NCI-H2171 (cell line): ENCODE data around the gene SCN4A.
"Not testable (repeated sequence)": the region's sequence is repeated elsewhere in the genome, so short reads cannot be mapped to it uniquely, and the experiment has no call there.

ENCODE experiments used
- DNase-seq: peaks from one replicate; lab custom pipeline; 2025; lab: John Stamatoyannopoulos, UW

SCN4A gene

DNA sequence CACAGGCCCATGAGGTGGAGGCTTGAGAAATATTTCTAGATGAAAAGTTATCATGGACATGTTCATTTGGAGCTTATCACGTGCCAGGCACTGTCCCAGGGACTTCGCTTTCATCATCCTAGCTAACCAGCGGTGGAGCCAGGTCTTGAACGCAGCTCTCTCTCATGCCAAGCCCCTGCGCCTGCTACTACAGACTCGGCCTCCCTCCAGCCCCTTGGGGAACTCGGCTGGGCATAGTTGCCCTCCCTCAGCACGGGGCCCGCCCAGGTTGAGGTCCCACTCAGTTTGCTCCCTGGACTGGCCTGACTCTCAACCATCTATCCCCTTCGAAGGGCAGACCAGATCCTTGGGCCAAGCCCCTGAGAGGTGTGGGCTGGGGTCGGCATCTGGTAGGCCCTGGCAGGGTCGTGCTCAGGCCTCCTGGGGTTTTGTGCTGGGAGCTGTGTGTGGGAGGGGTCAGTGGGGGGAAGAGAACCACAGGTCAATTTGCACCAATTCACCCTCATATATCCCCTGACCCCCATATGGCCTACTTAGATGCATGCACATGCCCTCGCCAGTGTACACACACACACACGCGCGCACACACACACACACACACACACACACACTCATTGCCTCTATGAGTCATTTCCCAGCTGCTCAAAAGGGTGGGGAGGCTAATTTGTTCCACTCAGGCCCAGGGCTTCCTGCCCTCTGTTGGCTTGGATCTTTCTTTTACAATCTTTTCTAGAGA lies 12.1 kb upstream of the SCN4A start:
- no peak for DNase-seq

DNA sequence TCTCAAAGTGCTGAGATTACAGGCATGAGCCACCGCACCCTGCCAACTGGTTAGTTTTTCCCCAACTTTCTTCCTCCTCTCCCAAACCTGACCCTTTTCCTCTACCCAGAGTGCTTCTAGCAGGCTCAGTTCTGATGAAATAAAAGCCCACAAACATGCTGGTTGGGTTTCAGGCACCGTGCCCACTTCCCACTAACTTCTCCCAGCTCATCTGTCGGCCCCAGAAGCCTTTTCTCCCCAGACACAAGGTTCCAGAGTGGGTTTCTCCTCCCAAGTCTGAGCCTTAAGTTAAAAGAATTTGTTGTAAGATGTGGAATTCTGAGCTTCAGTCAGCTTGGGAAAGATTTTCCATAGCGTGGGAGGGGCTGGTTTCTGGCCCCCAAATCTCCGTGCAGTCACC lies 11.5 kb upstream of the SCN4A start:
- no peak for DNase-seq

DNA sequence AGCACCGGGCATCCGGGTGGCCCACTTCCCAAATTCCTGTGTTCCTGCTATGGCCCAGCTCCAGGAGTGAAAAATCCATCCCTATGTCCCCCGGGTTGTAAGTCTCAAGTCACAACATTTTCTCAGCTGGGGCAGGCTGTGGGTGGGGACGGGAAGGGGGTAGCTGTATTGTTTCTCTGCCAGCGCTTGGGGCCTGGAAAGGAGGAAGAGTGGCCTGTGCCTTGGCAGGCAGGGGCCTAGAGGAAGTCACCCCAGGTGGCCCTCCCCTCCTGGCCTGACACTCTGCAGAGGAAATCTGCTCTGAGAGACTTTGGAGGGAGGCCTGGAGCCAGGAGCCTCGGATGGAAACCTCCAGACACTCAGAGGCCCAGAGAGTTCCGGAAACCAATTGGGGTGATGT lies 10.6 kb upstream of the SCN4A start:
- no peak for DNase-seq

DNA sequence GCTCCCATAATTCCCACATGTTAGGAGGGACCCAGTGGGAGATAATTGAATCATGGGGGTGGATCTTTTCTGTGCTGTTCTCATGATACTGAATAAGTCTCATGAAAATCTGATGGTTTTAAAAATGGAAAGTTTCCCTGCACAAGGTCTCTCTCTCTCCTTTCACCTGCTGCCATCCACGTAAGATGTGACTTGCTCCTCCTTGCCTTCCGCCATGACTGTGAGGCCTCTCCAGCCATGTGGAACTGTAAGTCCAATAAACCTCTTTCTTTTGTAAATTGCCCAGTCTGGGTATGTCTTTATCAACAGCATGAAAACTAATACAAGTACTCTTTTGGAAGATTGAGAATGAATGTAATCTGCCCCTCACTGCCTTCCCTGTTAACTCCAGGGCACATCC lies 9.9 kb upstream of the SCN4A start:
- DNase-seq: not testable (repeated sequence)

DNA sequence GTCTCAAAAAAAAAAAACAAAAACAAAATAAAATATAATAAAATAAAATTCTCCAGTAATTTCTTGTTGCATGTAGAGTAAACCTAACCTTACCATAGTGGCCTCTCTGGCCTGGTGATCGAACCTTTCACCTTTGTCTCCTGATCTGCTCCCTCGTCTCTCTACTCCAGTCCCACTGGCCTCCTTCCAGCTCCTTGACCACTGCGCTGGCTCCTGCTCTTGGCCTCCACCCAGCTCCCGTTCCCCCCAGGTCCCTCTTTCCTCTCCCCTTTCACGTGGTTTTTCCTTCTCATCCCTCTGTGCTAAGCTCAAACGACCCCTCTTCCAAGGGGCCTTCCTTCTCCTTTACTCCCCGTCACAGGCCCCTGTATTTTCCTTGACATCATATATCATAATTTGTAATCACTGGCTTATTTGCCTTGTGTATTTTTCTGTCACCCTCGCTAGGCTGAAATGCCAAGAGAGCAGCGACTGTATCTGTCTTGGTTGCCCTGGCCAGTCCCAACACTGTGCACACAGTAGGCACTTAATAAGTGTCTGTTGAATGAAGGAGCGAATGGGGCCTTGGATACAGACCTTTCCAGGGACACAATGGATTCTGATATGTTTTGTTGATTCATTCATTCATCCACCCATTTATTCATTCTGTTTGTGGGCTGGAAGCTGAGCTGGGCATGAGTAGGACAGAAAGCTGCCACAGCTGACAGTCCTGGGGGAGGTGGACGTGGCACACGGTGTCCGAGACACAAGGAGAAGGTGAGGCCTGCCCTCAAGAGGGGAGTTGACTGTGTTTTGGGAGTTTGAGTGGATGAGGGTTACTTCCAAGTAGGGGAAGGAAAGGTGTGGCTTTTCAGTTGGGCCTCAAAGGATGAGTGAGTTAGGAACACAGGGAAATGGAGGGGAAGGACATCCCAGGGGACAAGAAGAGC lies 5.8 kb upstream of the SCN4A start:
- DNase-seq: no peak

DNA sequence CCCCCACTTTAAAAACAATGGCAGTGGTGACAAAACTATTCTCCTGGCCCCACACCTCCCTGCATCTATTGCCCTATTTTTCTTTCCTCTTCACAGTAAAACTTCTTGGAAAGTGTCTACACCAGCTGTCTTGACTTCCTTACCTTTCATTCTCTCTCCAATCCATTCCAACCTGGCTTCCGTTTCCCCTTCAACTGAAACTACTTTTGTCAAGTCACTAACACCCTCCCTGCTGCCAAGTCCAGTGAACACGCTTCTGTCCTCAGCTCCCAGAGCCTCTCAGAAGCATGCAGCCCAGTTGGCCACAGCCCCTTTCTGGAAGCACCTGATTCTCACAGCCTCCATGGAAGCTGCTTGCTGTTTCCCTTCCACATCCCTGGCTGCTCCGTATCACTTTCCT lies 4.0 kb upstream of the SCN4A start:
- DNase-seq: no peak

DNA sequence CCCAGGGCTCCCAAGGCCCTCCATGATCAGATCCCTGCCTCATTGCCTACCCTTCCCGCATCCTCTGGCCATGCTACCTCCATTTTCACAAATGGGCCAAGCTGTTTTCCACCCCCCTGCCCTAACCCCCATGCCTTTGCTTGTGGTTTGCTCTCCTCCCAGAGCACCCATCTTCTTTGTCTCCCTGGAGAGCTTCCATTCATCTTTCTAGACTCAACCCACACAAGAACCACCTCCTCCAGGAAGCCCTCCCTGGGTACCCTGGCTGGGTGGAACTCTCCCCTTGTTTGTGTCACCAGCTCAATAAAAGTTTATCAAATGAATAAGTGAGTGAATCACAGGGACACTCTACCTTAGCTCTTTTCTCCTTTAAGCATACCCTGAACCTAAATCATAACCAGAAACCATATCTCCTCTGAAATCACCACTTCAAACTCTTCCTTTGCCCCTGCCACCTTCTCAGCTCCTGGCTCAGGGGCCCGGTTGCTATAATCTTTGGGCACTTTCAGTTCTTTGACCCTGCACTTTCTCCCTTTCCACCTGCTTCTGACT lies 2.9 kb upstream of the SCN4A start:
- DNase-seq: no peak

DNA sequence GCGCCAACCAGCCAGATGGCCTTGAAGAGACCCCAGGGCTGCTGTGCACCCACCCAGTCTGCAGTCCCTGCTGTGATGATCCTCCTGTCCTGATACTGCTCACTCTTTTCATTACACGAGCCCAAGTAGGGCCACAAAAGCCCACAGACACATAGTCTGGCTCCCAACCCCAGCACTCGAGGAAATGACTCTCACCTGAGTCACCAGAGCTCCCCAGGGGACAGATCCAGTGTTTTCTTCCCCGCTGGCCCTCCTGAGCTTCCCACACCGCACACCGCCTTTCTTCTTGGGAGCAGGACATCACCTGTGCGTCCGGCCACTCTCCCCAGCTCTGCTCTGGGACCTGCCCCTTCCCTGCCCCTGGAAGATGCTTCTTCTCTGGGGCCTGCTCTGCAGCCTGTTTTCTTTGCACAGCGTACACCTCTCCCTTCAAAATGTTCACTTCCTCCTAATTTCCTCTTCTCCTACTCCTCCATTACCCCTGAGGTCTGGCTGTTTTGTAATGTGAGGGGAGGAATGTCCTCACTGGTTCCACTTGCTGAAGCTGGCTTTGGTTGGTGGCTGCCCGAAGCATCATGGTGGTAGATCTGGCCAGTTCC lies 2.0 kb upstream of the SCN4A start:
- no peak for DNase-seq

DNA sequence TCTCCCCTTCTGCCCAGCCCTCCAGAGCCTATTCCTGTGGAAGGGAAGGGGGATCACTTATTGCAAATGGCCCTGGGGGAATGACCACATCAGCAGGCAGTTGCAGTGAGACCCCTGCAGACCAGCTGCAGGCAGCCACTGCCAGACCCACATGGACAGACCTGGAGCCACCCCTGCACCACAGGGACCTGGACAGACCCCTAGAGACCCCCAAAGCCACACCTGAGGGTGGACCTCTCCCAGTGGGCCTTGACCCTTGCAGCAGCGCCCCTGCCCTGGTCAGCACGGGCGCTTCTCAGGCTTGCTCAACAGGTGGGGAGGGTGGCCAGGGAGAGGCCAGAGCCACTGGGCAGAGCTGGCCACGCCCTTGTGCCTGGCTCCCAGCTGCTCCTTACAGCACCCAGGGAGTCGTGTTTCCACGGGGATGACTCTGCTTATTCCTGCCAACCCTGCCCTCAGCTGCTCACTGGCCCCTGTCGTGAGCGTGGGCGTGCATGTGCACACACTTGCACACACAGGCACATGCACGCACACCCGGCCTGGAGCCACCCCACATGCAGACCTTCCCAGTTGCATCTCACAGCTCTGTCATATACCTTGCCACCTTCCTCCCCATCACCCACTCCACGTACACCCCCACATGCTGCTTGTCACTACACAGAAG lies 1.3 kb upstream of the SCN4A start:
- no peak for DNase-seq

DNA sequence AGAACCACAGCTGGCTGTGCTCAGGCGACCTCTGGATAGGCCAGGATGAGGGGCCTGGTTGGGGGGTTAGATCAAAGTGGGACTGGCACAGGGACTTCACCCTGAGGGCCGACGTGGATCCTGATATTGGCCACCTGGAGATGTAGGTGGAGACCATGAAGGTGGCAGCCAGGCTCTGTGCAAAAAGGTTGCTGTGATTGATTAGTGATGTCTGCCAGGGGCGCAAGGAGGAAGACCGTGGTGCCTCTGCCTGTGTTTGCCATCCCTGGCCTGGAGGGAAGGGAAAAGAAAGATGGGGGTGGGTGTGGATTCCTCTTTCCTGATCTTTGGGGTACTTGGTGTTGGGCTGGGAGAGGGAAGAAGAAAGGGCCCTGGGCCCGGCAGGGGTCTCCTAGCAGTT lies 529 bp upstream of the SCN4A start:
- no peak for DNase-seq

DNA sequence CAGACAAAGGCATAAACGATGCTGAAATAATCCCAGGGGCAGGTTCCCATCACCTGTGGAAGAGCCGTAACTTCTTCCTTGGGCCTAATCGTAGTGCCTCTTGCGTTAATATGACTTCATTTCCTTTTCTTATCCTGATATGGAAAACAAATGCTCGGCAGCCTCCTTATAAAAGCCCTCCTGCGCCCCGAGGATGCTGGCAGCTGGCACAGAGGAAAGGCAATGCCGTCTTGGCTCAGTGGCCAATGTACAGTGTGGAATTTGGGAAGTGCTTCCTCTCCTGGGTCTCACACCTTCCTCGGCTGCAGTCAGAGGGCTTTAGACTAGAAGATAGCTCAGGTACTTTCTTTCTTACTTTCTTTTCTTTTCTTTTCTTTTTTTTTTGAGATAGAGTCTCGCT lies 3.4 kb downstream of the SCN4A start:
- no peak for DNase-seq

DNA sequence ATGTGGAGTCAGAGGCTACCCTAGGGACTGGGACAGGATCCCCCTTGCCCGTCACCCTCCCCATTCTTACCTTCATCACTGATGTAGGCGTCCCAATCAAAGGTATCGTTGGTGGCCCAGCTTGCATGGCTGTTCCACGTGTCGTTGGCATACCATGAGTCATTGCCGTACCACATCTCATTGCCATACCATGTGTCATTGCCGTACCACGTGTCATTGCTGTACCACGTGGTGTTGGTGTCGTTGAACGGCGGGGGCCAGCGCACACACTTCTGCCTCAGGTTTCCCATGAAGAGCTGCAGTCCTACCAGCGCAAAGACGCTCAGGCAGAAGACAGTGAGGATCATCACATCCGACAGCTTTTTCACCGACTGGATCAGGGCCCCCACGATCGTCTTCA lies 4.8 kb downstream of the SCN4A start:
- no peak for DNase-seq

DNA sequence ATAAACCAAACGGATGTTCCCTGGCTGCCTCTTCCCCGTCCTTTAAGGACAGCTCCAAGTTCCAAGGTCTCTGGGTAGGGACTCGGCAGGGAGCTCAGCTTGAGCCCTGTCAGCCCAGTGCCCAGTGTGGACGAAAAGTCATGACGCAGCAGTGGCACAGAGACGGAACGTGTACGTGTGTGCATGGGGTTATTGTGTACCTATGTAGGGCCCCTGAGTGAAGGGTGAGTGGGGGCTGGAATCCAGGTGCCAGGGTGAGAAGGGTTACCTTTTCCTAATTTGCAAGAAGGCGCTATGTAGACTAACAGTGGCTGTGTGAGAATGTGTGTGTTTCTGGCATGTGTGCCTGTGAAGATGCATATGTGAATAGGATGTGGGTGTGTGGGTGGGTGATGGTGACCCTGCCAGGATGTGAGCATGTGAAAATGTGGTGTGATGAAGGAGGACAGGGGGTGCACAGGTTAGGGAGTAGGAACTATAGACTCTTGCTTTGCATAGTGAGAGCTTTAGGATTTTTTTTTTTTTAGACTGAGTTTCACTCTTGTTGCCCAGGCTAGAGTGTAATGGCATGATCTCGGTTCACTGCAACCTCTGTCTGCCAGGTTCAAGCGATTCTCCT lies 6.0 kb downstream of the SCN4A start:
- DNase-seq: no peak

DNA sequence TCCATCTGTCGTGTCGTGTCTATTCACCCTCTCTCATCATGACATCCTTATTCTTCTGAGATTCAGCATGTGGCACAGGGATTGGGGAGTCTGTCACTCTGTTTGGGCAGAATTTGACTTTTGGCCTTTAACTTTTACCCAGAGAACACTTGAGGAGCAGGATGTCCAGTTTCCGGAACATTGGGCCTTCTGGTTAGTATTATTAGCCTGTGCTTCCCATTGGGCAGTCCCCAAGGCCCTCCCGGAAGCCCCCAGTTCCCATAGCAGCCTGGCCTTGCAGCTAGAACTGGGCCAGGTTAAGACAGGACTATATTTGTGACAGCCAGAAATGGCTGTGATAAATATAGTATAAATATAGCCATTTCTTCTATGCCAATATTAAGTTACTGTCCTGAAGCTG lies 9.6 kb downstream of the SCN4A start:
- DNase-seq: no peak

DNA sequence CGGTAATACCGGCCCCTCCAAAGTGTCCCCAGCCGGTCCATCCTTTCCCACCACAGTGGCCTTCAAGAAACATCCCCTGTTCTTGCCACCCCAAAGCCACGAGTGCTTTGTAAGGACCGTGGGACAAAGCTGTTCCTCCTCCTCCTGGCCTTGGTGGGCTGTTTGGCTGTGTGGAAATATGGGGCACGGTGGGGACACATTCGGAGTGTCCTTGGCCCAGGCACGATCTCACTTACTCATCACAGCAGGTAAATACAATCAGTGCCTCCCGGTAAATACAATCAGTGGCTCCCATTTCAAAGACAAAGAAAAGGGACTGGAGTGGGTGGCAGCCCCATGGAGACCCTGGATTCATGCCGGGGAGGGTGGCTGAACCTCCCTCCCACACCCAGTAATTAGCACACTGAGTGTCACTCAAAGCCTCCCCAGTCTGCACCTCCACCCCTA lies 10.4 kb downstream of the SCN4A start:
- no peak for DNase-seq

DNA sequence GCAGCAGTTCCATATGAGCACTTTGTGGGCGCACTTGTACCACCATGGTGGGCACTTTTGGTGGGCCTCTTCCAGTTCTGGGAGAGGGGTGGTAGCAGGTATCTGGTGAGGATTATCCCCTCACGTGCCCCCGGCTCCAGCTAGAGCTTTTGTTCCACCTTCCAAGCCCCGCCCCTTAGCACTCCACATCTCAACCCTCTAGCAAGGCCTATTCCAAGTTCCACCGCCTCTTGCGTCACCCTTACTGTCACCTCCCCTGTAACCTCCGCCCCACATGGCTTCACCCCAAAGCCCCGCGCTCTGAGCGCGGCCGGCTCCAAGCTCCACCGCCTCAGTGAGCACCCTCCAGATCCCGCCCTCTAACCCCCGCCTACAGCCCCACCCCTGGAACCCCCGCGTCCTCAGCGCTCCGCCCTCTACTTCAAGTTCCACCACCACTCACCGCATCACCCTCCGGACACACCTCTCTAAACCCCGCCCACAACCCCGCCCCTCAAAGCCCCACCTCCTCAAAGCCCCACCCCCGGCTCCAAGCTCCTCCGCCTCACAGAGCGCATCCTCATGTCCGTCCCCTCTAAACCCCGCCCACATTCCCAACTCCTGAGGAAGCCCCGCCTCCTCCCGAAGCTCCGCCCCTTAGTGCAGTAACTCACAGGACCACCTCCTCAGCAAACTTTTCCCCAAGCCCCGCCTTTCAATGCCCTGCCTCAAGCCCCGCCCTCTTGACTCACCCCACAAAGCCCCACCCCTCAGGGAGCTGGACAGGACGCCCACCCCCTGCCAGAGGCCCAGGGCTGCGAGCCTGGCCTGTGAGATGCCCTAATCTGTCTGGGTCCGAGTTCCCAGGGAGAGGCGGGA lies 11.1 kb downstream of the SCN4A start:
- no peak for DNase-seq

DNA sequence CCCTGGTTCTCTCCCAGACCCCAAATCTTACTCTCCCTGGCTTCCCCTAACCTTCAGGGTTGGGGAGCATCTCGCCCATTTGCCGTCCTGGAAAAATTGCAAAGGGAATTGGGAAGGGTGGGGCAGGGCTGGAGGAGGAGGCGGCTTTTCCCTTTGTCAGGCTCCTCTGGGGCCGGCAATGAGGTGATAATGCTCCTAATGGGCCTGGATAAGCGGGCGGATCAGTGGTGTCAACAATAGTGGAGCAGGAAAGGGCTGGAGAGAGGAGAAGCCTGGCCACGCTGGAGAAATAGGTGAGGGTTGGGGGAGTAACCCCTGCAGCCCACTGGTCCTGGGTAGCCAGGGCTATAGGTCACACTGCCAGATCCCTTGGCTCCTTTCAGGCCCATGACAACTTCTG lies 12.3 kb downstream of the SCN4A start:
- DNase-seq: no peak

DNA sequence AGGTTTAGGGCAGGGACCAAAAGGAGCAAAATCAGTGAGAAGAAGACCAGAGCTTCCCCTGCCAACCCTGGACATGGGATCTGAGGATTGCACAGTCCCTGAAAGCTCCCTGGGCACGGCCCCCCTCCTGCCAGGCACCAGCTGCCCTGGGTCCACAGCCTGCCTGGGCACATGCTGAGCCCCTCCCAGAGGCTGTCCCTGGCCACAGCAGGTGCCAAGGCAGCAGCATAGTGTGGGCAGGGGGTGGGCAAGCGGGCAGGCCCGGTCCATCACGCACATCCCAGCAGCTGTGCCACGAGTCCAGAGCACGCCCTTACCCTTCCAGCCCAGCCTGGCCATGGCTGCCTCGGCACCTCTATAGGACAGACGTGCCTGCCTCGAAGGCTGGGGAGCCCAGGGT lies 12.7 kb downstream of the SCN4A start:
- DNase-seq: no peak

DNA sequence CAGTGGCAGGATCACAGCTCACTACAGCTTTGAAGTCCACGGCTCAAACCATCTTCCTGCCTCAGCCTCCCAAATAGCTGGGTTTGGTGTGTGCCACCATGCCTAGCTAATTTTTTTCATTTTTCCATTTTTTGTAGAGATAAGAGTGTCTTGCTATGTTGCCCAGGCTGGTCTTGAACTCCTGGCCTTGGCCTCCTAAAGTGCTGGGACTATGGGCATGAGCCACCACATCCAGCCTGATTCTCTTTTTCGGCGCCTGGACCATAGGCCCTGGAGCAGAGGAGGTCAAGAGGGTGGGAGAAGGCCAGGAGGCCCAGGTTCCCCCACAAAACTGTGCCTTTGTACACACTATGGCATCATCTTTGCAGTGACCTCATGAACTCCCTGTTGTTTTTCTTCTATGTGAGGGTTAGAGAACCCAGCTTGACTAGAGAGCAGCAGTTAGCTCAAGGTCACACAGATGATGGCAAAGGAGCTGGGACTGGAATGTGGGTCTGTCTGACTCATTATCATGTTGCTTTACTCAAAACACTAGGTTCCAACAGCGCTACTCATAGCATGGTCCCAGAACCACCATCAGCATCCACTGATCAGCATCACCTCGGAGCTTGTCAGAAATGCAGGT lies 16.3 kb downstream of the SCN4A start:
- no peak for DNase-seq

DNA sequence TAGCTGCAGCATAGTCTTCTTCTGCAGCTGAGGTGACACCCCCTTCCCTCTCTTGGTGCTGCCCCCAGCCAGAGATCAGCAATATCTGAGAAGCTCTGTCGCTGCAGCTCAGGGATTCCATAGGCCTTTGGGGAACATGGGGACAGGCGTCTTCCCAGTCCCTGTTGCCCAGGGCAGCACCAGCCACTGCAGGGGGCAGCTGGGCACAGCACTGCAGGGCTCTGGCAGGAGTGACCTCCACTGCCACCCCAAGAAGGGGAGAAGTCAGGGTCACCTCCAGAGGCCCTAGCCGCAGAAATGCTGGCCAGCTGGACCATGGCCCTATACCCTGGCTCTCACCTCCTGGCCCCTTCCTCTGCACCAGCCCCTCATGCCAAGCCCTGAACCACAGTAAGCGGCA lies 16.9 kb downstream of the SCN4A start:
- no peak for DNase-seq
